ENCODE measurements around the gene RPS6KL1.
A peak's percentile ranks its signal among the peaks of the same experiment; 100 is the strongest.

RPS6KL1 gene

DNA sequence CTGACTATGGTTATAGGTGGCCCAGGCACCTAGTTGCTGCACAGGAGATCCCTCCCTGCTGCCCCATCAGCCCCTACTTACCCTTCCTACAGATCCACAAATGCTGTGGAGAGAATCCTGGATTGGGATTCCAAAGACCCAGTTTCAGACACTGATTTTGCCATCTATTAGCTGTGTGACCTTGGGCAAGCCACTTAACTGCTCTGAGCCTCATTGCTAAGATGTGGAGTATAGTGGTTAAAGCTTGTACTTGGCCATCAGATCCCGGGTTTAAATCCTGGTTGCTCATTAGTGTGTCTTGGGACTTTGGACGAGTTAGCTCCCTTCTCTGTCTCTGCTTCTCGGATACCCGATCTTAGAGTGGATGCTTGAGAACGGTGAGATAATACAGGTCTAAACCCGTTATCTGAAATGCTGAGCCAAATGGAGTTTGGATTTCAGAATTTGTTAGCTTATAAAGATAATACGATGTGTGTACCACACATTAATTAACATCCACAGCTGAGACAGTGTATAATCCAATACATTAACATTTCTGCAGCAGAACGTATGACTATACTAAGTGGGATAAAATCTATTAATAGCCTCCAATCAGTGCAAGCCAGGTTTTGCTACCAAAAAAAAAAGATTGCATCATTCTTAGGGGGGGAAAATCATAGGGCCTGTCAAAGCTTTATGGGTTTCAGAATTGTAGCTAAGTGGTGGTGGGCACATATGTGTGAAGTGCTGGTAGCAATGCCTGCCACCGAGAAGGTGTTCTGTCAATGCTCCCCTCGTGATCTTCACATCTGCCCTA, 63.1 kb downstream of the RPS6KL1 start:
- H3K27me3 Mint-ChIP-seq, result no peaks in the 10 kb centered on the region
- no peaks in the 10 kb centered on the region for H3K9me3 Mint-ChIP-seq
- H3K4me1 Mint-ChIP-seq (ENCODE audit: low read depth), result peaks cover 2% of the 10 kb centered on the region
- no peak for DNase-seq
- no peaks in the 10 kb centered on the region for H3K36me3 Mint-ChIP-seq (ENCODE audit: low read depth)
- H3K27ac Mint-ChIP-seq, result peak overlapping the region; percentile 17
- no peak overlapping the region for H3K4me3 Mint-ChIP-seq

DNA sequence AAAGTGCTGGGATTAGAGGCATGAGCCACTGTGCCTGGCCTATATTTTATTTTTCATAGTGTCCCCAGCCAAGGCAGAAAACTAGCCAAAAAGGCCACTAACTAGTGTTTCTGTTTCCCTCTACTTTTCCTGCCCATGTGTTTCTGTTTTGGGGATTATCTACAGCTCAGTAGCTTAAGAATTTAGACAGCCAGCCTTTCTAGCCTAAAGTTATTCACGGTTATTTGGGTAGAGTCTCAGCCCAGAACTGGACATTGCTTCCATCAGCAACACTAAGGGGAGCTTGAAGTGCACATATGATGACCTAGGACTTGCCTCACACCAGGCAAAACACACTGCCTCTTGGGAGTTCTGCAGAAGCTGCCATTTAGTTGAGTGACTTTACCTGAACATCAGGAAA, 65.0 kb downstream of the RPS6KL1 start:
- H3K36me3 Mint-ChIP-seq (ENCODE audit: low read depth), result no peaks in the 10 kb centered on the region
- no peaks in the 10 kb centered on the region for H3K27me3 Mint-ChIP-seq
- no peaks in the 10 kb centered on the region for H3K9me3 Mint-ChIP-seq
- H3K4me3 Mint-ChIP-seq, result no peak overlapping the region
- DNase-seq, result no peak
- no peak overlapping the region for H3K27ac Mint-ChIP-seq
- H3K4me1 Mint-ChIP-seq (ENCODE audit: low read depth), result peaks cover 15% of the 10 kb centered on the region

DNA sequence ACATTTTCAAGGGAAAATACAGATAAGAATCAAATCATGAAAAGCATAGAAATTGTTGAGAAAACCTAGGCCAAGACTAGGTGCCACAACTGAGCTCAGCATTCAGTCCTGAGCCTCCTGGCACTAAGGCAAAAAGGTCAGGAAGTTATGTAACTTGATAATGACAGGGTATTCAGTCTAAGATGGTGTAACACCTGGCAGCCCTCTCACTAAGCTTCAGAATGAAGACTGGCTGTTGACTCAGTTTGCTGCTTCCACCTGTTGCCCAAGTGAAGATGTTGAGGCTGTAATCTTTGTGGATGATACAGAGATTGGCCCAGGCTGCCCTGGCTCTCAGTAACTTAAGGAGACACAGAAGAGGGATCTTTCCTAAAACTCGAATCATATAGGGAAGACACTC, 66.7 kb downstream of the RPS6KL1 start:
- no peaks in the 10 kb centered on the region for H3K27me3 Mint-ChIP-seq
- H3K27ac Mint-ChIP-seq, result no peak overlapping the region
- no peaks in the 10 kb centered on the region for H3K36me3 Mint-ChIP-seq (ENCODE audit: low read depth)
- H3K9me3 Mint-ChIP-seq, result no peaks in the 10 kb centered on the region
- H3K4me1 Mint-ChIP-seq (ENCODE audit: low read depth), result peaks cover 22% of the 10 kb centered on the region
- DNase-seq, result no peak
- no peak overlapping the region for H3K4me3 Mint-ChIP-seq

DNA sequence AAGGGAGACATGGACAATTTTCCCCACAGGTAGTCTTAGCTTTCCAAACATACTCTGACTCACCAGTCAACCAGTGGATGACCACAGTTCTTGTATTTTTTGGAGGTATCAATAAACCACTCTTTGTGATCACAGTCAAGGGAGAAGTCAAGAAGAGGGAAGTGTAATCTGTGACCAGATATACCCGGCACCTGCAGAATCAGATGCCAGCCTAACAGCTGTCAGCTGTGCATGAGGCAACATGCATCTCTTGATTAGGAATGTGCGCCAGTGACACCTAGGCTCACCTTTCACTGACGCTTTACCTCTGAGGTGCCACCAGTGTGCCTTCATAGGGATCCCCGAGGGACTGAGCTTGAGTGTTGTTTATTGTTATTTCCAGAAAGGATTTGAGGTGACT, 67.1 kb downstream of the RPS6KL1 start:
- no peak overlapping the region for H3K27ac Mint-ChIP-seq
- H3K4me3 Mint-ChIP-seq, result no peak overlapping the region
- H3K27me3 Mint-ChIP-seq, result no peaks in the 10 kb centered on the region
- peaks cover 22% of the 10 kb centered on the region for H3K4me1 Mint-ChIP-seq (ENCODE audit: low read depth)
- DNase-seq, result no peak
- H3K36me3 Mint-ChIP-seq (ENCODE audit: low read depth), result no peaks in the 10 kb centered on the region
- H3K9me3 Mint-ChIP-seq, result no peaks in the 10 kb centered on the region

DNA sequence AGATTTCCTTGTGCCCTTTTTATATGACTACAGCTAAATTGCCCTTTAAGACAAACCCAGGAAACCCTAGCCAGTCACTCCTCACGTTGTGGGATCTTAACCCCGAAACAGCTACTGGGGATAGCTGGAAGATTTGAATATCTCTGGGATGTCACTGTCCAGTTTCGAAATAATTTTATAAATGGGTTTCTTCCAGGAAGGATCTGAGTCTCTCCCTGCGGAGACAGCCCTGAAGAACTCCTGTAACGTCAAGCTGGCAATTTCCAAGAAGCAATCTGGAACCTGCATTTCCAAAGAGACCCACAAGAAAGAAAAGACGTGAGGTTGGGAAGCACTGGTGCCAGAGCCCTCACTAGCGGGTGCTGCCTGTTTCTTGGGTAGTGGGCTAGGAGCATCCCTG, 68.0 kb downstream of the RPS6KL1 start:
- no peaks in the 10 kb centered on the region for H3K9me3 Mint-ChIP-seq
- H3K36me3 Mint-ChIP-seq (ENCODE audit: low read depth), result no peaks in the 10 kb centered on the region
- no peak for DNase-seq
- H3K4me1 Mint-ChIP-seq (ENCODE audit: low read depth), result peaks cover 20% of the 10 kb centered on the region
- H3K27ac Mint-ChIP-seq, result peak overlapping the region; percentile 37
- H3K27me3 Mint-ChIP-seq, result no peaks in the 10 kb centered on the region
- H3K4me3 Mint-ChIP-seq, result no peak overlapping the region
